ENCODE results near the gene RTP4. TPM values are rescaled to one million over a fixed set of nuclear protein-coding genes. Genes with fewer than 3 reads are reported as not detected.

RTP4 gene
- total and polyA plus RNA-seq, 2 of the 8 experiments (the other 6 are each of a cell fraction or from before 2014, with no cell fraction given), result not detected

DNA sequence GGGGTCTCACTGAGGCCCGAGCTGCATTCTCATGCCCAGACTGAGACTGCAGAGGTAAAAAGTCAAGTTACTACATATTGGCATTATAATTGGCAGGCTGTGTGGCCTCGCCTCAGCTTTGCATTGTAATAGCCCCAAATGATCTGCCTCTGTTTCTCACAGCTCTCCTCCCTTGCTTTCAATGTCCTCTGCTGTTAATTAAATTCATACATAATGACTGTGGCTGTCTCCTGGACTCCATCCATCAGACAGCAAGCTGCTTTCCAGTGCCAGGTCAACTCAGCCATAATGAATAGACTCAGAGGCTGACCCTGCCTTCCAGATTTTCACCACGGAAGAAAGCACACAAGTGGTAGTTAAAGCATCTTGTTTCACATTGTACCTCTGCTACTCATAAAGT lies 7.6 kb upstream of the RTP4 start (continued):
- TF ChIP-seq YY1 (IDR thresholded peaks at IDR 0.05; ENCODE audit: low read depth, low read length) (no peak), TAF1 (IDR thresholded peaks at IDR 0.05; ENCODE audit: low read depth, low read length) (no peak), POLR2AphosphoS5 (IDR thresholded peaks at IDR 0.05; ENCODE audit: low read depth, low read length) (no peak), NANOG (IDR thresholded peaks at IDR 0.05; ENCODE audit: insufficient read depth, low read depth, low read length, poor library complexity, severe bottlenecking) (no peak), FOSL1 (IDR thresholded peaks at IDR 0.05; ENCODE audit: insufficient read depth, low read depth, low read length) (no peak), CBX5 (IDR thresholded peaks at IDR 0.05; ENCODE audit: low read depth, low read length) (no peak)
- TF ChIP-seq, protein P1, sequence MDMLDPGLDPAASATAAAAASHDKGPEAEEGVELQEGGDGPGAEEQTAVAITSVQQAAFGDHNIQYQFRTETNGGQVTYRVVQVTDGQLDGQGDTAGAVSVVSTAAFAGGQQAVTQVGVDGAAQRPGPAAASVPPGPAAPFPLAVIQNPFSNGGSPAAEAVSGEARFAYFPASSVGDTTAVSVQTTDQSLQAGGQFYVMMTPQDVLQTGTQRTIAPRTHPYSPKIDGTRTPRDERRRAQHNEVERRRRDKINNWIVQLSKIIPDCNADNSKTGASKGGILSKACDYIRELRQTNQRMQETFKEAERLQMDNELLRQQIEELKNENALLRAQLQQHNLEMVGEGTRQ (IDR thresholded peaks at IDR 0.05; ENCODE audit: low read length), result no peak
